ENCODE results near the gene NSF. TPM values are rescaled to one million over a fixed set of nuclear protein-coding genes. Genes with fewer than 3 reads are reported as not detected.

Gene NSF
- total RNA-seq, 1 experiment from 2014 or later: 35.9 TPM

DNA sequence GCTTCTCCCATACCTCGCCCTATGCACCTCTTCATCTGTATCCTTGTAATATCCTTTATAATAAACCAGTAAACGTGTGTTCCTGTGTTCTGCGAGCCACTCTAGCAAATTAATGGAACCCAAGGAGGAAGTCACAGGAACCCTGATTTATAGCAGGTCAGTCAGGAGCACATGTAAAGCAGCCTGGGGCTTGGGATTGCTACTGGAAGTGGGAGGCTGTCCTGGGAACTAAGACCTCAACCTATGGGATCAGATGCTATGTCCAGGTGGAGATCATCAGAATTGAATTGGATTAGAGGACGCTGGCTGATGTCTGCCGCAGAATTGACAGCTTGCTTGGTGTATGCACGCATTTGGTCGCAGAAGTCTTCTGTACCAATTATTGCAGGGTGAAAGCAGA is 212.3 kb downstream of the NSF start:
- no peaks in the 10 kb centered on the region for H3K36me3 ChIP-seq (ENCODE audit: insufficient read depth, low read length, poor library complexity, severe bottlenecking)
- no peaks in the 10 kb centered on the region for H3K27me3 ChIP-seq (replicated peaks; ENCODE audit: insufficient read depth, low read depth, low read length, poor library complexity)
- no TSS peak for BruUV-seq (replicated peaks)
- no peak overlapping the region for H3K4me3 ChIP-seq (ENCODE audit: low read depth, low read length, poor library complexity, severe bottlenecking)
- H3K4me1 ChIP-seq (ENCODE audit: insufficient read depth, low read length, poor library complexity, severe bottlenecking): no peaks in the 10 kb centered on the region
- no peak overlapping the region for H3K27ac ChIP-seq (ENCODE audit: low read depth, low read length, poor library complexity, severe bottlenecking)
- no peak for DNase-seq (ENCODE audit: low spot score)
- H3K9me3 ChIP-seq (ENCODE audit: low read depth, low read length, poor library complexity, severe bottlenecking): no peaks in the 10 kb centered on the region
- TF ChIP-seq, protein P1, sequence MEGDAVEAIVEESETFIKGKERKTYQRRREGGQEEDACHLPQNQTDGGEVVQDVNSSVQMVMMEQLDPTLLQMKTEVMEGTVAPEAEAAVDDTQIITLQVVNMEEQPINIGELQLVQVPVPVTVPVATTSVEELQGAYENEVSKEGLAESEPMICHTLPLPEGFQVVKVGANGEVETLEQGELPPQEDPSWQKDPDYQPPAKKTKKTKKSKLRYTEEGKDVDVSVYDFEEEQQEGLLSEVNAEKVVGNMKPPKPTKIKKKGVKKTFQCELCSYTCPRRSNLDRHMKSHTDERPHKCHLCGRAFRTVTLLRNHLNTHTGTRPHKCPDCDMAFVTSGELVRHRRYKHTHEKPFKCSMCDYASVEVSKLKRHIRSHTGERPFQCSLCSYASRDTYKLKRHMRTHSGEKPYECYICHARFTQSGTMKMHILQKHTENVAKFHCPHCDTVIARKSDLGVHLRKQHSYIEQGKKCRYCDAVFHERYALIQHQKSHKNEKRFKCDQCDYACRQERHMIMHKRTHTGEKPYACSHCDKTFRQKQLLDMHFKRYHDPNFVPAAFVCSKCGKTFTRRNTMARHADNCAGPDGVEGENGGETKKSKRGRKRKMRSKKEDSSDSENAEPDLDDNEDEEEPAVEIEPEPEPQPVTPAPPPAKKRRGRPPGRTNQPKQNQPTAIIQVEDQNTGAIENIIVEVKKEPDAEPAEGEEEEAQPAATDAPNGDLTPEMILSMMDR (conservative IDR thresholded peaks at IDR 0.05; ENCODE audit: low read depth, low read length): no peak
- no peak for TF ChIP-seq EZH2 (IDR thresholded peaks at IDR 0.05; ENCODE audit: borderline replicate concordance, low read depth, low read length, poor library complexity, severe bottlenecking)
- POLR2A ChIA-PET (ENCODE audit: low non-redundant PET): no interaction called here
- intact Hi-C loops (cut with micrococcal nuclease; ENCODE audit: unreplicated experiment): no loop called here
- CTCF ChIA-PET: no interaction called here

DNA sequence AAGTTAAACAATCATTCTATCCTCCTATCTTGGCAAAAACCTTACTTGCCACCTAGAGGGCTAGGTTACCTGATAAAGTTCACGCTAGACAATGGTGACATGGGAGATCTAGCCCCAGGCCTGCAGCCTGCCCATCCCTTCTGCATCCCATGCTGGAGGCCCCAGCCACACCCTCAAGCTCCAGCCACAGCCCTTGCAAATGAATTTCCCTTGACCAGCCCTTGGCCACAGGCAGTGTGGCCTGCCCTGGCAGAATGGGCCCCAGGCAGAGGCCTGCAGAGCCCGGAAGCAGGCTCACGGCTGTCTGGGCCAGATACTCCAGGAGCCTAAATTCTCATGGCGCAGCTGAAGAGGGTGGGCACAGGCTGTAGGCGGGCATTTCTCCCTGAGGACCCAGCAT is 213.1 kb downstream of the NSF start:
- no peak for DNase-seq (ENCODE audit: low spot score)
- Histone ChIP-seq H3K27me3 (replicated peaks; ENCODE audit: insufficient read depth, low read depth, low read length, poor library complexity) (no peaks in the 10 kb centered on the region), H3K9me3 (ENCODE audit: low read depth, low read length, poor library complexity, severe bottlenecking) (no peaks in the 10 kb centered on the region), H3K4me1 (ENCODE audit: insufficient read depth, low read length, poor library complexity, severe bottlenecking) (no peaks in the 10 kb centered on the region), H3K27ac (ENCODE audit: low read depth, low read length, poor library complexity, severe bottlenecking) (no peak overlapping the region), H3K36me3 (ENCODE audit: insufficient read depth, low read length, poor library complexity, severe bottlenecking) (no peaks in the 10 kb centered on the region), H3K4me3 (ENCODE audit: low read depth, low read length, poor library complexity, severe bottlenecking) (no peak overlapping the region)
- intact Hi-C loops (cut with micrococcal nuclease; ENCODE audit: unreplicated experiment): no loop called here
- ChIA-PET CTCF (no interaction called here), POLR2A (ENCODE audit: low non-redundant PET) (no interaction called here)
- TF ChIP-seq, protein P1 (conservative IDR thresholded peaks at IDR 0.05; ENCODE audit: low read depth, low read length): no peak
- TF ChIP-seq EZH2 (IDR thresholded peaks at IDR 0.05; ENCODE audit: borderline replicate concordance, low read depth, low read length, poor library complexity, severe bottlenecking): no peak
- no TSS peak for BruUV-seq (replicated peaks)

DNA sequence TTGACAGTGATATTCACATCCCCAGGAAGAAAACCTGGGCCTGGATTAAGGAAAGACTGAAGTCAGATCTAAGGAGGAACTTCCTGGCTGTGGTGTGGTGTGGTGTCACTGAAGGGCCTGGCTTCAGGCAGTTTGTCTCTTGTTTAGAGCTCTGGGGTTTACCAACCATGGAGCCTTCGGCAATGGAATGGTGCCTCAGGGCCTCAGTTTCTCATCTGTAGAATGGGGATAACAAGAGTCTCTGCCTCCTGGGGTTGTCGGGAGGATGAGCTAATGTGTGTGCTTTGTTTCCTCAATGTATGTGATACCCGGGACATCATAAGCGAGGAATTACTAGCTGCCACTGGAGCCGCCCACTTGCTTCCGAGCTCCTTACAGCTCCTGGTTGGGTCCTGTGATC is 215.3 kb downstream of the NSF start:
- TF ChIP-seq, protein P1 (conservative IDR thresholded peaks at IDR 0.05; ENCODE audit: low read depth, low read length): no peak
- no peak for TF ChIP-seq EZH2 (IDR thresholded peaks at IDR 0.05; ENCODE audit: borderline replicate concordance, low read depth, low read length, poor library complexity, severe bottlenecking)
- Histone ChIP-seq H3K27ac (ENCODE audit: low read depth, low read length, poor library complexity, severe bottlenecking) (no peak overlapping the region), H3K27me3 (replicated peaks; ENCODE audit: insufficient read depth, low read depth, low read length, poor library complexity) (no peaks in the 10 kb centered on the region), H3K9me3 (ENCODE audit: low read depth, low read length, poor library complexity, severe bottlenecking) (no peaks in the 10 kb centered on the region), H3K4me3 (ENCODE audit: low read depth, low read length, poor library complexity, severe bottlenecking) (no peak overlapping the region), H3K4me1 (ENCODE audit: insufficient read depth, low read length, poor library complexity, severe bottlenecking) (no peaks in the 10 kb centered on the region), H3K36me3 (ENCODE audit: insufficient read depth, low read length, poor library complexity, severe bottlenecking) (no peaks in the 10 kb centered on the region)
- CTCF ChIA-PET: no interaction called here
- BruUV-seq (replicated peaks): no TSS peak
- intact Hi-C loops (cut with micrococcal nuclease; ENCODE audit: unreplicated experiment): no loop called here
- DNase-seq (ENCODE audit: low spot score): no peak
- POLR2A ChIA-PET (ENCODE audit: low non-redundant PET): no interaction called here

Other genes starting within 250 kb of the NSF start
- 13.9 and 19.0 TPM in 2 replicates for gene ARL17B, start 228.9 kb upstream of the NSF start, total RNA-seq (2021)
- 11.2 and 13.1 TPM in 2 replicates for gene LRRC37A2, start 78.2 kb upstream of the NSF start, total RNA-seq (2021)
- 12.9 and 16.0 TPM in 2 replicates for gene ARL17A, start 11.0 kb upstream of the NSF start, total RNA-seq (2021)
- 1.3 and 2.2 TPM in 2 replicates for gene WNT3, start 228.0 kb downstream of the NSF start, total RNA-seq (2021)

Data from A673 (cell line).